SK-N-SH treated with all-trans-retinoic acid at 6 μM for 48 hours (cell line): ENCODE measurements around the gene CD200R1L.

ENCODE experiments used
- ATAC-seq: fragments of 200-7000 bp; cut with Tn5 transposase; 3 replicates; pipeline ENCODE4 v1.9.1; 2020; ENCODE audit warnings: mild to moderate bottlenecking, moderate library complexity
- ARNTL ChIP-seq: fragments of 450-650 bp; formaldehyde crosslinking; IDR thresholded peaks from 2 replicates; pipeline ENCODE4 v1.5.0; 2020; ENCODE audit warnings: low read depth, mild to moderate bottlenecking, moderate library complexity, borderline replicate concordance
- BACH2 ChIP-seq: fragments of 250-450 bp; sonication (Bioruptor Pico); IDR thresholded peaks from 2 replicates; pipeline ENCODE4 v1.9.0; 2021; ENCODE audit warnings: mild to moderate bottlenecking, borderline replicate concordance
- CREB5 ChIP-seq: fragments of 250-450 bp; sonication (Bioruptor Pico); IDR thresholded peaks from 2 replicates; pipeline ENCODE4 v1.5.1; 2020; ENCODE audit warnings: low read depth, mild to moderate bottlenecking, moderate library complexity
- CSDC2 ChIP-seq: fragments of 250-450 bp; sonication (Bioruptor Pico); IDR thresholded peaks from 2 replicates; pipeline ENCODE4 v1.5.0; 2020; ENCODE audit warnings: mild to moderate bottlenecking, moderate library complexity
- CSRNP3 ChIP-seq: fragments of 250-450 bp; sonication (Bioruptor Pico); IDR thresholded peaks from 2 replicates; pipeline ENCODE4 v1.5.1; 2021; ENCODE audit warnings: mild to moderate bottlenecking, moderate library complexity
- GLIS3 ChIP-seq: fragments of 250-450 bp; sonication (Bioruptor Pico); IDR thresholded peaks from 2 replicates; pipeline ENCODE4 v1.5.0; 2020; ENCODE audit warnings: mild to moderate bottlenecking, moderate library complexity
- ISL1 ChIP-seq: fragments of 250-450 bp; sonication (Bioruptor Pico); IDR thresholded peaks from 2 replicates; pipeline ENCODE4 v2.1.2; 2022; ENCODE audit warnings: mild to moderate bottlenecking, moderate library complexity
- OSR1 ChIP-seq: fragments of 250-450 bp; sonication (Bioruptor Pico); IDR thresholded peaks from 2 replicates; pipeline ENCODE4 v1.8.0; 2022; ENCODE audit warnings: moderate library complexity, mild to moderate bottlenecking, inconsistent platforms
- PATZ1 ChIP-seq: fragments of 250-450 bp; sonication (Bioruptor Pico); IDR thresholded peaks from 2 replicates; pipeline ENCODE4 v1.8.0; 2020; ENCODE audit warnings: mild to moderate bottlenecking, moderate library complexity, borderline replicate concordance
- POU6F1 ChIP-seq: fragments of 250-450 bp; sonication (Bioruptor Pico); IDR thresholded peaks from 2 replicates; pipeline ENCODE4 v1.8.0; 2021; ENCODE audit warnings: low read depth, mild to moderate bottlenecking, moderate library complexity, borderline replicate concordance
- PPARA ChIP-seq: fragments of 250-450 bp; sonication (Bioruptor Pico); IDR thresholded peaks from 2 replicates; pipeline ENCODE4 v1.5.0; 2020; ENCODE audit warnings: mild to moderate bottlenecking, borderline replicate concordance
- RARB ChIP-seq: fragments of 250-450 bp; sonication (Bioruptor Pico); IDR thresholded peaks from 2 replicates; pipeline ENCODE4 v1.8.0; 2021; ENCODE audit warnings: mild to moderate bottlenecking, moderate library complexity
- TCF4 ChIP-seq: fragments of 250-450 bp; sonication (Bioruptor Pico); IDR thresholded peaks from 2 replicates; pipeline ENCODE4 v1.8.0; 2021; ENCODE audit warnings: mild to moderate bottlenecking, moderate library complexity, borderline replicate concordance
- TOX ChIP-seq: fragments of 250-450 bp; sonication (Bioruptor Pico); IDR thresholded peaks from 2 replicates; pipeline ENCODE4 v1.8.0; 2021; ENCODE audit warnings: mild to moderate bottlenecking, moderate library complexity, borderline replicate concordance
- TSHZ2 ChIP-seq: fragments of 250-450 bp; sonication (Bioruptor Pico); IDR thresholded peaks from 2 replicates; pipeline ENCODE4 v1.5.0; 2020; ENCODE audit warnings: mild to moderate bottlenecking, moderate library complexity
- ZC3H10 ChIP-seq: fragments of 250-450 bp; sonication (Bioruptor Pico); IDR thresholded peaks from 2 replicates; pipeline ENCODE4 v1.5.1; 2021; ENCODE audit warnings: mild to moderate bottlenecking, moderate library complexity
- ZFP3 ChIP-seq: fragments of 250-450 bp; sonication (Bioruptor Pico); IDR thresholded peaks from 2 replicates; pipeline ENCODE4 v1.5.0; 2020; ENCODE audit warnings: mild to moderate bottlenecking, moderate library complexity
- ZNF565 ChIP-seq: fragments of 450-650 bp; formaldehyde crosslinking; conservative IDR thresholded peaks from 2 replicates; pipeline ENCODE4 v1.5.0; 2020; ENCODE audit warnings: low read depth, mild to moderate bottlenecking, moderate library complexity
- ZNF70 ChIP-seq: fragments of 450-650 bp; formaldehyde crosslinking; IDR thresholded peaks from 2 replicates; pipeline ENCODE4 v1.5.0; 2020; ENCODE audit warnings: mild to moderate bottlenecking, moderate library complexity

The CD200R1L gene

GRCh38 chr3:112865757-112866156, 19.1 kb upstream of the CD200R1L start:
- no peak for TF ChIP-seq POU6F1 (CRISPR knock-in tag)
- no peak for ATAC-seq

GRCh38 chr3:112860898-112861297, 14.2 kb upstream of the CD200R1L start:
- no peak for TF ChIP-seq TSHZ2 (CRISPR knock-in tag)
- TF ChIP-seq CSDC2 (CRISPR knock-in tag), result no peak
- TF ChIP-seq ZFP3 (CRISPR knock-in tag), result no peak
- TF ChIP-seq ZNF70 (CRISPR knock-in tag), result no peak
- TF ChIP-seq POU6F1 (CRISPR knock-in tag), result no peak
- TF ChIP-seq PPARA (CRISPR knock-in tag), result no peak
- TF ChIP-seq OSR1 (CRISPR knock-in tag), result no peak
- no peak for TF ChIP-seq CSRNP3
- no peak for TF ChIP-seq RARB (CRISPR knock-in tag)
- no peak for TF ChIP-seq ZC3H10 (CRISPR knock-in tag)
- TF ChIP-seq TCF4 (CRISPR knock-in tag), result no peak
- no peak for TF ChIP-seq PATZ1 (CRISPR knock-in tag)
- TF ChIP-seq ZNF565, result no peak
- no peak for ATAC-seq

GRCh38 chr3:112858410-112859069, 11.9 kb upstream of the CD200R1L start:
- no peak for ATAC-seq
- TF ChIP-seq GLIS3 (CRISPR knock-in tag) (no peak), TCF4 (CRISPR knock-in tag) (no peak), CSDC2 (CRISPR knock-in tag) (no peak)
- TF ChIP-seq, all 23 proteins: peak for 0

GRCh38 chr3:112857526-112857925, 10.9 kb upstream of the CD200R1L start:
- TF ChIP-seq TCF4 (CRISPR knock-in tag) (no peak), OSR1 (CRISPR knock-in tag) (no peak), BACH2 (CRISPR knock-in tag) (no peak), ARNTL (CRISPR knock-in tag) (no peak), ISL1 (CRISPR knock-in tag) (no peak), TOX (CRISPR knock-in tag) (no peak), GLIS3 (CRISPR knock-in tag) (no peak), ZNF70 (CRISPR knock-in tag) (no peak), RARB (CRISPR knock-in tag) (no peak), CREB5 (CRISPR knock-in tag) (no peak)
- ATAC-seq, result no peak
